Psoas muscle (tissue), 8 donors: ENCODE measurements around the gene NAV2. TPM values are rescaled to one million over a fixed set of nuclear protein-coding genes. Genes with fewer than 3 reads are reported as not detected.

ENCODE experiments used
- ATAC-seq, 4 donors: fragments of 200-7000 bp; cut with Tn5 transposase; one replicate each; pipeline ENCODE4 v1.9.1; 2020; ENCODE audit warnings: moderate library complexity in 3 of 4, mild to moderate bottlenecking in 2 of 4
- DNase-seq, 2 donors: peaks; one replicate each; pipeline ENCODE4 v3.0.0-alpha.2; 2020
- H3K27ac ChIP-seq: fragments of 200-600 bp; one replicate; pipeline ENCODE4 v1.8.0; 2022
- H3K27me3 ChIP-seq, 3 donors: fragments of 200-600 bp in 1 of 3; one replicate each; pipeline versions ENCODE4 v1.6.1 to v1.8.0; 2013 to 2022; ENCODE audit warnings: low read length in 2 of 3, mild to moderate bottlenecking in 2 of 3, moderate library complexity in 1 of 3; ENCODE audit not compliant: insufficient read depth in 3 of 3
- H3K36me3 ChIP-seq, 2 donors: fragments of 200-600 bp in 1 of 2; one replicate each; pipeline versions ENCODE4 v1.6.1 to v1.8.0; 2013 to 2022; ENCODE audit warnings: low read depth in 1 of 2, mild to moderate bottlenecking in 1 of 2, moderate library complexity in 1 of 2; ENCODE audit not compliant: insufficient read depth in 1 of 2
- H3K4me1 ChIP-seq: fragments of 200-600 bp; one replicate; pipeline ENCODE4 v1.8.0; 2022
- H3K4me3 ChIP-seq: fragments of 200-600 bp; one replicate; pipeline ENCODE4 v1.8.0; 2022; ENCODE audit warnings: mild to moderate bottlenecking
- H3K9me3 ChIP-seq: fragments of 200-600 bp; one replicate; pipeline ENCODE4 v1.8.0; 2022
- CTCF ChIP-seq: fragments of 200-600 bp; IDR thresholded peaks from one replicate; pipeline ENCODE4 v1.8.0; 2022; ENCODE audit warnings: antibody characterized with exemption
- WGBS, 3 donors: extraction: QIAGEN DNeasy Blood & Tissue Kit; methylation state at CpG; one replicate each; pipeline versions ENCODE4 v1.1.6 to v1.1.7; 2013; 5-methylcytosine and 5-hydroxymethylcytosine counted together
- intact Hi-C, 2 donors: fragments of 100-400 bp; cut with DNase I; formaldehyde crosslinking; loops; one replicate each; pipeline versions ENCODE4 v1.11.0 to v1.14.2; 2022
- polyA plus RNA-seq, 3 donors: library from polyadenylated mRNA; stranded (reverse); fragments of 200-250 nt; gene quantifications; one replicate each; pipeline ENCODE4 v1.2.3, GENCODE V29; 2013
- total RNA-seq, 4 donors: library from RNA; stranded (reverse); fragmentation: NEBNext Ultra II Directional in 2 of 4; extraction: Animal tissue kit (Norgen Biotek cat#: 25700) in 2 of 4; gene quantifications; one replicate each; pipeline versions ENCODE4 v1.2.1 to v1.2.4, GENCODE V29; 2021 to 2023
- donor health status: healthy with polysubstance abuse.
- donor health status: DM: no; HTN: no; CAD: no; lungs with moderate emphysema.
- donor health status: Bipolar disorder and iron deficiency.
- donor health status: healthy.
- donor health status: DM: yes; HTN: yes; CAD: no.
- donor health status: DM: no; HTN: no; CAD: no.
- donor health status: DM: no; HTN: no; CAD: no.
- donor health status: DM: yes; HTN: yes; CAD: no.

NAV2 gene
- total and polyA plus RNA-seq, 7 donors, result 0.68 to 21.8 (median 2.9) TPM

DNA sequence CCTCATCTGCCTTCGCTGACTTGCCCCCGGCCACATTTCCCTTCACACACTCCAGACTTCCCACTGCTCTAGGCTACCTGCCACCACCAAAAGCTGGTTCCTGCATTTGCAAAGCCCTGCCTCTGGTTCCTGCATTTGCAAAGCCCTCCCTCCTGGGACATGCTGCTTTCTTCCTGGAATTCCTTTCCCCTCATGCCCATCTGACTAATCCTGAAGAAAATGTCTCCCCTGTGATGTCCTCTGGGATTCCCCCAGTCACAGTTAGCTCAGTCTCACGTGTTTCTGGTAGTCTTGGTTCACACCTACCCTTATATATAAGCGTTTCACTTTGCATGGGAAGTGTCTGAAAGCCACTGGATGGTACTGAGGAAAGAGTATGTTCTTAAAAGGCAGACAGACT lies 240.7 kb downstream of the NAV2 start:
- Histone ChIP-seq H3K27me3 (no peaks in the 10 kb centered on the region), H3K36me3 (peaks cover 0 to 10% of the 10 kb centered on the region in 2 donors), H3K4me3 (no peak overlapping the region), H3K9me3 (no peaks in the 10 kb centered on the region), H3K27ac (no peak overlapping the region), H3K4me1 (peaks cover 15% of the 10 kb centered on the region)
- WGBS, 3 donors, result 59 to 66% (median 62%) methylated on average over 4 of the region's 4 CpGs
- DNase-seq (no peak), ATAC-seq (peak in 2 of 4 donors; percentile 3 to 21)
- TF ChIP-seq CTCF, result no peak
- intact Hi-C loops, result loop anchor here (2.0 to 10.0 kb wide), 7 partner anchors 49 to 399 kb away; no protein-coding TSS in a partner anchor

DNA sequence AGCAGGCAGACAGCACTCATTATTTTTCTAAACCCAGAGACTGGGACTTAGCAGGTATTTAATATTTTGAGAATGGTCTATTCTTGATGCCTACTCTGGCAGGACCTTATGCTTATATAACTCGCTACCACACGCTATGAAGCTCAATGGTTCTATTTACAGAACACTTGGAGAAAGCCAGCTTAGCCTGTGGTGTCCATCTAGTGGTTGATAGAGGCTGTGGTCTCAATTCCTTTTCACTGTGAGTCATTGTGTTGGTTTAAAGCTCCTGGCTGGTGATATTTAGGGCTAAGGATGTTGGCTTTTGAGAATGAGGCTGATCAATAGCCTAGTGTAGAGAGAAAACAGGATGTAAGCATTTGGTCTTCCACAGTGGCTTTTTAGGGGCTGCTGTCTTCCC lies 241.3 kb downstream of the NAV2 start:
- Histone ChIP-seq H3K9me3 (no peaks in the 10 kb centered on the region), H3K4me3 (no peak overlapping the region), H3K27ac (peak overlapping the region; percentile 7), H3K4me1 (peaks cover 15% of the 10 kb centered on the region), H3K36me3 (peaks cover 0 to 8% of the 10 kb centered on the region in 2 donors), H3K27me3 (no peaks in the 10 kb centered on the region)
- DNase-seq (no peak), ATAC-seq (peak; percentile 89 to 96 (median 92))
- peak; percentile 51 for TF ChIP-seq CTCF
- 22 to 40% (median 38%) methylated on average over 2 of the region's 2 CpGs for WGBS, 3 donors
- intact Hi-C loops, result loop anchor here (2.0 to 10.0 kb wide), 7 partner anchors 48 to 398 kb away; no protein-coding TSS in a partner anchor

- no peak overlapping the region for H3K27ac ChIP-seq
- H3K36me3 ChIP-seq, result no peaks in the 10 kb centered on the region
- no peaks in the 10 kb centered on the region for H3K27me3 ChIP-seq
- H3K4me3 ChIP-seq, result no peak overlapping the region
- no peak for ATAC-seq
- DNase-seq, result no peak
- no peaks in the 10 kb centered on the region for H3K9me3 ChIP-seq
- intact Hi-C loops, result loop anchor here (5.0 to 10.0 kb wide), 6 partner anchors 47 to 397 kb away; no protein-coding TSS in a partner anchor
- no peak for TF ChIP-seq CTCF
- peaks cover 15% of the 10 kb centered on the region for H3K4me1 ChIP-seq
Observed at GRCh38 chr11:19954899-19955298, 242.3 kb downstream of the NAV2 start.

- H3K36me3 ChIP-seq, result no peaks in the 10 kb centered on the region
- TF ChIP-seq CTCF, result no peak
- H3K4me3 ChIP-seq, result no peak overlapping the region
- DNase-seq (no peak), ATAC-seq (no peak)
- H3K27ac ChIP-seq, result no peak overlapping the region
- WGBS, 3 donors, result 33 to 55% (median 34%) methylated on average over 7 of the region's 7 CpGs
- no peaks in the 10 kb centered on the region for H3K9me3 ChIP-seq
- intact Hi-C loops, result loop anchor here in 1 of 2 donors (10.0 kb wide), 1 partner anchor 99 kb away; no protein-coding TSS in a partner anchor
- H3K27me3 ChIP-seq, result no peaks in the 10 kb centered on the region
- peaks cover 15% of the 10 kb centered on the region for H3K4me1 ChIP-seq
Observed at GRCh38 chr11:19955660-19956059, 243.0 kb downstream of the NAV2 start.

GRCh38 chr11:19956228-19956627 lies 243.6 kb downstream of the NAV2 start:
- intact Hi-C loops, result loop anchor here in 1 of 2 donors (10.0 kb wide), 1 partner anchor 99 kb away; no protein-coding TSS in a partner anchor
- H3K27ac ChIP-seq, result no peak overlapping the region
- 64 to 78% (median 72%) methylated on average over 4 of the region's 4 CpGs for WGBS, 3 donors

More at GRCh38 chr11:19956228-19956627, 243.6 kb downstream of the NAV2 start:
- TF ChIP-seq CTCF, result no peak
- DNase-seq (no peak), ATAC-seq (no peak)
- Histone ChIP-seq H3K4me1 (peaks cover 15% of the 10 kb centered on the region), H3K36me3 (no peaks in the 10 kb centered on the region), H3K27me3 (no peaks in the 10 kb centered on the region), H3K4me3 (no peak overlapping the region), H3K9me3 (no peaks in the 10 kb centered on the region)
